Loucy (cell line): ENCODE data around the gene ASXL1.

Experiments used
- H2AFZ ChIP-seq: fragments of 200-600 bp; sonication (generic); 2 replicates; pipeline ENCODE4 v1.6.0; 2016; ENCODE audit warnings: antibody characterized with exemption, mild to moderate bottlenecking, low read length, moderate library complexity
- H3F3A ChIP-seq: fragments of 200-600 bp; 2 replicates; pipeline ENCODE4 v1.6.0; 2016; ENCODE audit warnings: antibody characterized with exemption, low read depth, mild to moderate bottlenecking
- H3K27me3 ChIP-seq: fragments of 200-600 bp; sonication (generic); 2 replicates; pipeline ENCODE4 v1.6.1; 2014; ENCODE audit warnings: low read length, mild to moderate bottlenecking; ENCODE audit not compliant: insufficient read depth, poor library complexity, severe bottlenecking
- H3K36me3 ChIP-seq: fragments of 200-600 bp; sonication (generic); 2 replicates; pipeline ENCODE4 v1.6.1; 2016; ENCODE audit warnings: low read length; ENCODE audit not compliant: insufficient read depth
- H3K4me1 ChIP-seq: fragments of 200-600 bp; sonication (generic); 2 replicates; pipeline ENCODE4 v1.5.1; 2014; ENCODE audit warnings: low read length, mild to moderate bottlenecking; ENCODE audit not compliant: insufficient read depth, poor library complexity, severe bottlenecking
- H3K4me2 ChIP-seq: fragments of 200-600 bp; sonication (generic); 2 replicates; pipeline ENCODE4 v1.6.0; 2014; ENCODE audit warnings: antibody characterized with exemption, low read length, low read depth, mild to moderate bottlenecking; ENCODE audit not compliant: poor library complexity, severe bottlenecking
- H3K4me3 ChIP-seq: fragments of 200-600 bp; sonication (generic); 2 replicates; pipeline ENCODE4 v1.5.1; 2014; ENCODE audit warnings: low read length, mild to moderate bottlenecking, mixed read lengths; ENCODE audit not compliant: poor library complexity, severe bottlenecking
- H3K79me2 ChIP-seq: fragments of 200-600 bp; sonication (generic); 2 replicates; pipeline ENCODE4 v1.6.1; 2014; ENCODE audit warnings: low read length; ENCODE audit not compliant: insufficient read depth
- H3K9ac ChIP-seq: fragments of 200-600 bp; sonication (generic); 2 replicates; pipeline ENCODE4 v1.6.0; 2014; ENCODE audit warnings: mild to moderate bottlenecking, low read depth, low read length, moderate library complexity; ENCODE audit not compliant: poor library complexity, severe bottlenecking
- H3K9me2 ChIP-seq: fragments of 200-600 bp; sonication (generic); replicated peaks from 2 replicates; pipeline ENCODE4 v1.6.1; 2016; ENCODE audit warnings: low read depth, low read length, mixed read lengths
- H3K9me3 ChIP-seq: fragments of 200-600 bp; sonication (generic); 2 replicates; pipeline ENCODE4 v1.6.1; 2014; ENCODE audit warnings: mild to moderate bottlenecking, antibody characterized with exemption, low read length, low read depth; ENCODE audit not compliant: insufficient read depth
- H4K20me1 ChIP-seq: fragments of 200-600 bp; sonication (generic); 2 replicates; pipeline ENCODE4 v1.6.0; 2014; ENCODE audit warnings: antibody characterized with exemption, low read length, mild to moderate bottlenecking; ENCODE audit not compliant: insufficient read depth, poor library complexity, severe bottlenecking
- CTCF ChIP-seq: fragments of 200-600 bp; sonication (generic); conservative IDR thresholded peaks from 2 replicates; pipeline ENCODE4 v1.5.1; 2014; ENCODE audit warnings: mild to moderate bottlenecking, antibody characterized with exemption, low read length
- EZH2phosphoT487 ChIP-seq: fragments of 200-600 bp; IDR thresholded peaks from 2 replicates; pipeline ENCODE4 v1.6.1; 2018; ENCODE audit warnings: antibody characterized with exemption, mild to moderate bottlenecking, moderate library complexity, borderline replicate concordance

Gene ASXL1

GRCh38 chr20:32479697-32480171, 121.6 kb downstream of the ASXL1 start:
- Histone ChIP-seq H3K9ac (peak overlapping the region; percentile 34), H4K20me1 (peaks cover 80% of the 10 kb centered on the region), H3K79me2 (peaks cover 96% of the 10 kb centered on the region), H2AFZ (no peak overlapping the region), H3K4me3 (peak overlapping the region; percentile 91), H3K4me2 (peak overlapping the region; percentile 93), H3K9me3 (no peaks in the 10 kb centered on the region), H3K36me3 (peaks cover 9% of the 10 kb centered on the region; the same call in 1 of the 2 replicates), H3K27me3 (no peaks in the 10 kb centered on the region), H3K9me2 (no peaks in the 10 kb centered on the region), H3K4me1 (peaks cover 59% of the 10 kb centered on the region), H3F3A (no peaks in the 10 kb centered on the region)
- no peak for TF ChIP-seq EZH2phosphoT487
- no peak for TF ChIP-seq CTCF

GRCh38 chr20:32480371-32481241, 122.5 kb downstream of the ASXL1 start:
- Histone ChIP-seq H2AFZ (no peak overlapping the region), H4K20me1 (peaks cover 73% of the 10 kb centered on the region), H3K79me2 (peaks cover 88% of the 10 kb centered on the region), H3K9ac (peak overlapping the region; percentile 79), H3K36me3 (peaks cover 2% of the 10 kb centered on the region; the same call in 1 of the 2 replicates), H3K9me2 (no peaks in the 10 kb centered on the region), H3K4me1 (peaks cover 64% of the 10 kb centered on the region), H3K9me3 (no peaks in the 10 kb centered on the region), H3F3A (peaks cover 6% of the 10 kb centered on the region; the same call in 1 of the 2 replicates), H3K4me2 (peak overlapping the region; percentile 93), H3K4me3 (peak overlapping the region; percentile 91), H3K27me3 (no peaks in the 10 kb centered on the region)
- TF ChIP-seq EZH2phosphoT487 (no peak), CTCF (no peak)

GRCh38 chr20:32481311-32482142, 123.4 kb downstream of the ASXL1 start:
- no peak overlapping the region for H2AFZ ChIP-seq
- TF ChIP-seq CTCF (no peak), EZH2phosphoT487 (no peak)
- peaks cover 6% of the 10 kb centered on the region; the same call in 1 of the 2 replicates for H3K36me3 ChIP-seq
- peak overlapping the region; percentile 93 for H3K4me2 ChIP-seq
- H3K9ac ChIP-seq: peak overlapping the region; percentile 79
- peaks cover 67% of the 10 kb centered on the region for H4K20me1 ChIP-seq
- no peaks in the 10 kb centered on the region for H3K27me3 ChIP-seq
- peaks cover 68% of the 10 kb centered on the region for H3K4me1 ChIP-seq
- H3F3A ChIP-seq: peaks cover 10% of the 10 kb centered on the region
- H3K4me3 ChIP-seq: peak overlapping the region; percentile 91
- no peaks in the 10 kb centered on the region for H3K9me2 ChIP-seq
- peaks cover 85% of the 10 kb centered on the region for H3K79me2 ChIP-seq
- H3K9me3 ChIP-seq: no peaks in the 10 kb centered on the region
